ENCODE data around the gene IRF2BP2.
"Not testable (repeated sequence)": the region's sequence is repeated elsewhere in the genome, so short reads cannot be mapped to it uniquely, and the experiment has no call there.

IRF2BP2 gene

DNA sequence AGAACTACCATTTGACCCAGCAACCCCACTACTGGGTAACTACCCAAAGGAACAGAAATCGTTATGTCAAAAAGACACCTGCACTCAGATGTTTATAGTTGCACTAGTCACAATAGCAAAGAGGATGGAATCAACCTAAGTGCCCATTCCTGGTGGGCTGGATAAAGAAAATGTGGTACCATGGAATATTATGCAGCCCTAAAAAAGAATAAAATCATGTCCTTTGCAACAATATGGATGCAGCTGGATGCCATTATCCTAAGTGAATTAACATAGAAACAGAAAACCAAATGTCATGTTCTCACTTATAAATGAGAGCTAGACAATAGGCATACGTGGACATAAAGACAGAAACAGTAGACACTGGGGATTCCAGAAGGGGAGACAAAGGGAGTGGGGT, 32.5 kb upstream of the IRF2BP2 start:
- no peaks in the 10 kb centered on the region for H3K27me3 ChIP-seq (ENCODE audit: low read length)
- H3F3A ChIP-seq (ENCODE audit: insufficient read depth) = no peaks in the 10 kb centered on the region
- H3K9me3 ChIP-seq (ENCODE audit: insufficient read depth, low read length) = no peaks in the 10 kb centered on the region
- no peaks in the 10 kb centered on the region for H4K20me1 ChIP-seq (ENCODE audit: low read depth, low read length)
- H3K79me2 ChIP-seq (ENCODE audit: insufficient read depth, low read length) = no peaks in the 10 kb centered on the region
- H3K36me3 ChIP-seq (ENCODE audit: low read length) = no peaks in the 10 kb centered on the region
- H3K27ac ChIP-seq (ENCODE audit: low read depth, low read length) = no peak overlapping the region
- TF ChIP-seq, protein P1, sequence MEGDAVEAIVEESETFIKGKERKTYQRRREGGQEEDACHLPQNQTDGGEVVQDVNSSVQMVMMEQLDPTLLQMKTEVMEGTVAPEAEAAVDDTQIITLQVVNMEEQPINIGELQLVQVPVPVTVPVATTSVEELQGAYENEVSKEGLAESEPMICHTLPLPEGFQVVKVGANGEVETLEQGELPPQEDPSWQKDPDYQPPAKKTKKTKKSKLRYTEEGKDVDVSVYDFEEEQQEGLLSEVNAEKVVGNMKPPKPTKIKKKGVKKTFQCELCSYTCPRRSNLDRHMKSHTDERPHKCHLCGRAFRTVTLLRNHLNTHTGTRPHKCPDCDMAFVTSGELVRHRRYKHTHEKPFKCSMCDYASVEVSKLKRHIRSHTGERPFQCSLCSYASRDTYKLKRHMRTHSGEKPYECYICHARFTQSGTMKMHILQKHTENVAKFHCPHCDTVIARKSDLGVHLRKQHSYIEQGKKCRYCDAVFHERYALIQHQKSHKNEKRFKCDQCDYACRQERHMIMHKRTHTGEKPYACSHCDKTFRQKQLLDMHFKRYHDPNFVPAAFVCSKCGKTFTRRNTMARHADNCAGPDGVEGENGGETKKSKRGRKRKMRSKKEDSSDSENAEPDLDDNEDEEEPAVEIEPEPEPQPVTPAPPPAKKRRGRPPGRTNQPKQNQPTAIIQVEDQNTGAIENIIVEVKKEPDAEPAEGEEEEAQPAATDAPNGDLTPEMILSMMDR (IDR thresholded peaks at IDR 0.05; ENCODE audit: insufficient read depth, low read length, poor library complexity, severe bottlenecking) = no peak
- TF ChIP-seq EZH2phosphoT487 (conservative IDR thresholded peaks at IDR 0.05; ENCODE audit: low read length) = no peak
- no peak overlapping the region for H3K9ac ChIP-seq (ENCODE audit: low read length)
- no peak overlapping the region for H2AFZ ChIP-seq (ENCODE audit: low read depth, low read length, severe bottlenecking)
- H3K4me2 ChIP-seq (ENCODE audit: low read depth, low read length, poor library complexity, severe bottlenecking) = no peak overlapping the region
- H3K9me2 ChIP-seq (replicated peaks; ENCODE audit: insufficient read depth, low read length) = no peaks in the 10 kb centered on the region
- no peak overlapping the region for H3K4me3 ChIP-seq (ENCODE audit: insufficient read depth, low read length, poor library complexity, severe bottlenecking)

DNA sequence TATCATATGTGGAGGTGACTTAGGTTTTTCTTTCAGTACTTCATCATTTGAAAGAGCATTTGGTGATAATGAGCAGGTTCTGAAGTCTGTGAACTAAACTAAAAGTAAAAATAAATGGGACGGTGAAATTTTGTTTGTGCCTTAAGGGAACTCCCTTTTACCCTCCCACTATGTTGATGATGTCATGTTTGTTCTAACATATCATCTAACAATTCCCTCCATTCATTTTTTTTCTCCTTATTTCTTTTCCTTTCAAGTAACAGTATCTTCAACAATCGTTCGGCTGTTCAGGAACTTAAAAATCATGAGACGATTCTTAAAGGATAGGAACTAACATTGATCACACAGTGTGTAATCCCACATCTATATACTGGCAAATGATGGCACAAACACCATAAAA, 30.0 kb upstream of the IRF2BP2 start:
- H3K9me3 ChIP-seq (ENCODE audit: insufficient read depth, low read length) = no peaks in the 10 kb centered on the region
- H3K36me3 ChIP-seq (ENCODE audit: low read length) = no peaks in the 10 kb centered on the region
- H3K79me2 ChIP-seq (ENCODE audit: insufficient read depth, low read length) = no peaks in the 10 kb centered on the region
- TF ChIP-seq, protein P1 (IDR thresholded peaks at IDR 0.05; ENCODE audit: insufficient read depth, low read length, poor library complexity, severe bottlenecking) = no peak
- no peak for TF ChIP-seq EZH2phosphoT487 (conservative IDR thresholded peaks at IDR 0.05; ENCODE audit: low read length)
- no peaks in the 10 kb centered on the region for H4K20me1 ChIP-seq (ENCODE audit: low read depth, low read length)
- no peak overlapping the region for H3K4me3 ChIP-seq (ENCODE audit: insufficient read depth, low read length, poor library complexity, severe bottlenecking)
- no peak overlapping the region for H3K4me2 ChIP-seq (ENCODE audit: low read depth, low read length, poor library complexity, severe bottlenecking)
- no peak overlapping the region for H2AFZ ChIP-seq (ENCODE audit: low read depth, low read length, severe bottlenecking)
- H3F3A ChIP-seq (ENCODE audit: insufficient read depth) = no peaks in the 10 kb centered on the region
- no peaks in the 10 kb centered on the region for H3K27me3 ChIP-seq (ENCODE audit: low read length)
- H3K9me2 ChIP-seq (replicated peaks; ENCODE audit: insufficient read depth, low read length) = no peaks in the 10 kb centered on the region
- H3K9ac ChIP-seq (ENCODE audit: low read length) = no peak overlapping the region
- no peak overlapping the region for H3K27ac ChIP-seq (ENCODE audit: low read depth, low read length)

- no peaks in the 10 kb centered on the region for H3F3A ChIP-seq (ENCODE audit: insufficient read depth)
- no peaks in the 10 kb centered on the region for H3K79me2 ChIP-seq (ENCODE audit: insufficient read depth, low read length)
- no peak overlapping the region for H3K4me2 ChIP-seq (ENCODE audit: low read depth, low read length, poor library complexity, severe bottlenecking)
- H3K9me3 ChIP-seq (ENCODE audit: insufficient read depth, low read length) = no peaks in the 10 kb centered on the region
- no peak overlapping the region for H3K9ac ChIP-seq (ENCODE audit: low read length)
- H3K27ac ChIP-seq (ENCODE audit: low read depth, low read length) = no peak overlapping the region
- TF ChIP-seq EZH2phosphoT487 (conservative IDR thresholded peaks at IDR 0.05; ENCODE audit: low read length) = no peak
- TF ChIP-seq, protein P1 (IDR thresholded peaks at IDR 0.05; ENCODE audit: insufficient read depth, low read length, poor library complexity, severe bottlenecking) = no peak
- no peaks in the 10 kb centered on the region for H4K20me1 ChIP-seq (ENCODE audit: low read depth, low read length)
- no peaks in the 10 kb centered on the region for H3K36me3 ChIP-seq (ENCODE audit: low read length)
- no peak overlapping the region for H3K4me3 ChIP-seq (ENCODE audit: insufficient read depth, low read length, poor library complexity, severe bottlenecking)
- H2AFZ ChIP-seq (ENCODE audit: low read depth, low read length, severe bottlenecking) = no peak overlapping the region
- no peaks in the 10 kb centered on the region for H3K27me3 ChIP-seq (ENCODE audit: low read length)
- H3K9me2 ChIP-seq (replicated peaks; ENCODE audit: insufficient read depth, low read length) = no peaks in the 10 kb centered on the region
Measured at GRCh38 chr1:234638832-234639799, 29.1 kb upstream of the IRF2BP2 start.

DNA sequence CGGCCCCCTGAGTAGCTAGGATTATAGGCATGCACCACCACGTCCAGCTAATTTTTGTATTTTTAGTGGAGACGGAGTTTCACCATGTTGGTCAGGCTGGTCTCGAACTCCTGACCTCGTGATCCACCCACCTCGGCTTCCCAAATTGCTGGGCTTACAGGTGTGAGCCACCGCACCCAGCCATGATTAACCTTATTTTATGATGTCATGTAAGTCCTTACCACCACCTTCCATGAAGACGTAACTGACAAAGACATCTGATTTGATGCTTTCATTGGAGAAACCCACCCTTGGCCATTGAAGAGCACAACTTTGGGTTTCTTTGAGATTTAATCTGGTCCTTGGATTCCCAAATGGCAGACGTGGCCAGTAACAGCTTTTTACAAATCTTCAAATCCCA, 24.9 kb upstream of the IRF2BP2 start:
- H3K4me3 ChIP-seq (ENCODE audit: insufficient read depth, low read length, poor library complexity, severe bottlenecking); H3K79me2 ChIP-seq (ENCODE audit: insufficient read depth, low read length); H4K20me1 ChIP-seq (ENCODE audit: low read depth, low read length); H3K9me3 ChIP-seq (ENCODE audit: insufficient read depth, low read length); H3K27me3 ChIP-seq (ENCODE audit: low read length); H3K27ac ChIP-seq (ENCODE audit: low read depth, low read length); H2AFZ ChIP-seq (ENCODE audit: low read depth, low read length, severe bottlenecking); H3F3A ChIP-seq (ENCODE audit: insufficient read depth); H3K36me3 ChIP-seq (ENCODE audit: low read length); H3K4me2 ChIP-seq (ENCODE audit: low read depth, low read length, poor library complexity, severe bottlenecking); H3K9ac ChIP-seq (ENCODE audit: low read length); H3K9me2 ChIP-seq (replicated peaks; ENCODE audit: insufficient read depth, low read length): not testable (repeated sequence)
